SK-N-MC (cell line): ENCODE data around the gene PDZRN3.

Experiments used
- DNase-seq: peaks from one replicate; pipeline ENCODE4 v3.0.0-alpha.2; 2011; ENCODE audit warnings: low read depth, low spot score
- H3K27ac ChIP-seq: fragments of 200-600 bp; sonication (generic); 2 replicates; pipeline ENCODE4 v1.5.1; 2016; ENCODE audit warnings: mixed run types
- H3K36me3 ChIP-seq: fragments of 200-600 bp; sonication (generic); 2 replicates; pipeline ENCODE4 v1.6.1; 2017; ENCODE audit warnings: antibody characterized with exemption, low read length, mixed read lengths; ENCODE audit not compliant: insufficient read depth
- H3K4me3 ChIP-seq: fragments of 200-600 bp; sonication (generic); 2 replicates; pipeline ENCODE4 v1.5.1; 2016
- H3K9ac ChIP-seq: fragments of 200-600 bp; sonication (generic); 2 replicates; pipeline ENCODE4 v1.8.0; 2017; ENCODE audit warnings: mixed run types, mixed read lengths; ENCODE audit not compliant: insufficient read length
- H3K9me3 ChIP-seq: fragments of 200-600 bp; sonication (generic); 2 replicates; pipeline ENCODE4 v1.6.1; 2017; ENCODE audit warnings: low read depth, mild to moderate bottlenecking, antibody characterized with exemption, low read length, moderate library complexity, mixed read lengths
- EZH2 ChIP-seq: fragments of 200-600 bp; sonication (generic); IDR thresholded peaks from one replicate; pipeline ENCODE4 v1.6.1; 2017; ENCODE audit warnings: antibody characterized with exemption
- FOXP2 ChIP-seq: optimal IDR thresholded peaks from 2 replicates; pipeline ENCODE3; 2011; ENCODE audit warnings: mild to moderate bottlenecking, moderate library complexity; ENCODE audit not compliant: insufficient read depth; ENCODE audit errors: extremely low read length, control extremely low read depth
- POLR2AphosphoS5 ChIP-seq: IDR thresholded peaks from 2 replicates; pipeline ENCODE4 v1.6.1; 2012; ENCODE audit warnings: mild to moderate bottlenecking, low read depth, low read length, borderline replicate concordance

The PDZRN3 gene

DNA sequence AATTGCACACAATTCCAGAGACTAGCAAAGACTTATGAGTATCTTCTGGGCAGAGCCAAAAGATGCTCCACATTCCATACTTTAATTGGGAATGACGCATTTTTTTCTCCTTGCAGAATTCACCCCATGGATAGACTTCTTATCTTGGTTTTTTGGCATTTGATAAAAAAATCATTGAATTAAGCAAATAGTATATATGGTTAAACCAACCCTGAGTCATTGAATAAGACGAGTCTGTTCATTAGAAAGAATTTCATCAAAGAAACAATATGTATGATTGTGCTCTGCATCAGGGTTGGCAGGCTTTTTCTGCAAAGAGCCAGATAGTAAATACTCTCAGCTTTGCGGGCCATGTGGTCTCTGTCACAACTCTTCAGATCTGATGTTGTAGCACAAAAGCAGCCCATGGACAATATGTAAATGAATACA lies 9.2 kb upstream of the PDZRN3 start:
- Histone ChIP-seq H3K9me3 (no peaks in the 10 kb centered on the region), H3K27ac (no peak overlapping the region), H3K4me3 (no peak overlapping the region), H3K9ac (no peak overlapping the region), H3K36me3 (no peaks in the 10 kb centered on the region)
- no peak for TF ChIP-seq FOXP2
- no peak for TF ChIP-seq POLR2AphosphoS5
- no peak for DNase-seq

DNA sequence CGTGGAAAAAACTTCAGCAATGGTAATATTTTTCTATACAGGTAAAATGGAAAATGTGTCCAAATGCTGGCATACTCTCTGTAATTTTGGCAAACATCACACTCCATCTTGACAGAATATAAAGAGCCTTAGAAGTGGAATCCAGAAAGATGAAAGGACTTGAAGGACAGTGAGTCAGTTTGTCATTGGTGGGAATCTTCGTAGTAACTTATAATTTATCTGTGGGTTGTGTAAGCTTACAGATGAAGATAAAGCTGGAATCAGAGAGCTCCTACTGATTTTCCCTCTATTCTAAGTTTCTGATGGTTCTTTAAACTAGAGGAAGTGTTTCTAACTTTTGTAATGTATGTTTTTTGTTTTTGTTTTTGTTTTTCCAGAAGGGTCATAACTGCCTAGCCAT lies 8.7 kb upstream of the PDZRN3 start:
- DNase-seq: no peak
- no peaks in the 10 kb centered on the region for H3K9me3 ChIP-seq
- H3K36me3 ChIP-seq: no peaks in the 10 kb centered on the region
- no peak for TF ChIP-seq EZH2
- TF ChIP-seq FOXP2: no peak
- no peak for TF ChIP-seq POLR2AphosphoS5
- H3K27ac ChIP-seq: no peak overlapping the region
- H3K4me3 ChIP-seq: no peak overlapping the region
- no peak overlapping the region for H3K9ac ChIP-seq

DNA sequence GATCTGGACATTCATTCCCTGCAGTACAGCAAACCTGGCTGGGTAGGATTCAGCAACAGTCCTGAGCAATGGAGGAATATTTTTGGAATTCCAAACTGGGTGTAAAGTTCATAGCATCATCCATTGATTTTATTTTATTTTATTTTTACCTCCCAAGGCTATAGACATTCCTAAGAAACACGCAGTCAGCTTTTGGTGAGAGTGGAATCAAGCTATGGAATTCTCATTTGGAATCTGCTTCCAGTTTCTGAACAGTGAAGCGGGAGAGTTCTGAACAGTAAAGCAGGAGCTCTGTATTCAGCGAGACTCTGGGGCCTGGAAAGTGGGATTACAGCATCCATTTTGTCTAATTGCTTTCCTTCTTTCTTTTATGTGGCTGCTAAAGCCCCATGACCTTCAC lies 1.4 kb upstream of the PDZRN3 start:
- TF ChIP-seq POLR2AphosphoS5 (no peak), FOXP2 (no peak), EZH2 (no peak)
- Histone ChIP-seq H3K9ac (no peak overlapping the region), H3K27ac (no peak overlapping the region), H3K36me3 (no peaks in the 10 kb centered on the region), H3K4me3 (no peak overlapping the region), H3K9me3 (no peaks in the 10 kb centered on the region)
- no peak for DNase-seq

DNA sequence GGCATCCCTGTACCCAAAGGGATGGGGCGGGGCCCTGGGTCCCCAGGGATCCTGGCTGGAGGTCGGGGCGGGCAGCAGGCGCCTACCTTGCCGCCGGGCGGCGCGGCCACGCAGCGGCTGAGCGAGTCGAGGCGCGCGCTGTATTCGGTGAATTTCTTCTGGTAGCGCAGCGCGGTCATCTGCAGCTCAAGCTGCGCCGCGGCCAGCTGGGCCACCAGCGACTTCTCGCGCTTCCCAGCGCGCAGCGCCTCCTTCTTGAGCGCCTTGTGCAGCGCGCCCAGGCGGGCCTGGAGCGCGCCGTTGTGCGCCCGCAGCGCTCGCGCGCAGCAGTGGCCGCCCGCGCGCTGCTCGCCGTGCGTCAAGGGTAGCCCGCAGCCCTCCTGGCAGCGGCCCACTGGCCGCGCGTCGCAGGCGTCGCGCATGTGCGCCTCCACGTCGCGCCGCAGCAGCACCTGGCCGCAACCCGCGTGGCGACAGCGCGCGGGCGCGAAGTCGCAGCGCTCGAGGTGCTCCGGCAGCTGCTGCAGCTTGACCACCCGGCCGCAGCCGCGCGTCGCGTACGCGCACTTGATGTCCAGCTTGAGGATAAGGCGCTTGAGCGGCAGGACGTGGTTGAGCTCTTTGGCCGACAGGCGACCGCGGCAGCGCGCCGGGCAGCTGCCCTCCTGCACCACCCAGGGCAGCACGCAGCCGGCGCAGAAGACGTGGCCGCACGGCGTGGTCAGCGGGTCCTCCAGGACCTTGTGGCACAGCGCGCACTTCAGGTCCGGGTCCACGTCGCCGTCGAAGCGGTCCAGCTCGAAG lies 522 bp downstream of the PDZRN3 start:
- Histone ChIP-seq H3K36me3 (no peaks in the 10 kb centered on the region), H3K9me3 (no peaks in the 10 kb centered on the region), H3K4me3 (peak overlapping the region; percentile 77), H3K9ac (peak overlapping the region; percentile 57), H3K27ac (no peak overlapping the region)
- TF ChIP-seq POLR2AphosphoS5 (no peak), FOXP2 (no peak)
- no peak for DNase-seq

GRCh38 chr3:73623346-73623745 lies 1.4 kb downstream of the PDZRN3 start:
- H3K4me3 ChIP-seq: peak overlapping the region; percentile 58
- H3K27ac ChIP-seq: no peak overlapping the region
- TF ChIP-seq POLR2AphosphoS5 (no peak), FOXP2 (no peak), EZH2 (no peak)
- no peak for DNase-seq
- H3K9me3 ChIP-seq: no peaks in the 10 kb centered on the region
- no peak overlapping the region for H3K9ac ChIP-seq
- H3K36me3 ChIP-seq: no peaks in the 10 kb centered on the region

GRCh38 chr3:73622091-73622805 lies 2.5 kb downstream of the PDZRN3 start:
- H3K9ac ChIP-seq: no peak overlapping the region
- peak overlapping the region; percentile 58 for H3K4me3 ChIP-seq
- H3K9me3 ChIP-seq: no peaks in the 10 kb centered on the region
- DNase-seq: no peak
- H3K36me3 ChIP-seq: no peaks in the 10 kb centered on the region
- no peak overlapping the region for H3K27ac ChIP-seq
- no peak for TF ChIP-seq EZH2
- TF ChIP-seq POLR2AphosphoS5: no peak
- TF ChIP-seq FOXP2: no peak

- peak overlapping the region; percentile 58; the same call in 1 of the 2 replicates for H3K4me3 ChIP-seq
- TF ChIP-seq FOXP2 (no peak), POLR2AphosphoS5 (no peak), EZH2 (no peak)
- no peak for DNase-seq
- no peaks in the 10 kb centered on the region for H3K36me3 ChIP-seq
- peak overlapping the region; percentile 36; the same call in 1 of the 2 replicates for H3K27ac ChIP-seq
- H3K9me3 ChIP-seq: no peaks in the 10 kb centered on the region
- H3K9ac ChIP-seq: no peak overlapping the region
These were observed 3.4 kb downstream of the PDZRN3 start for GRCh38 chr3:73621388-73621787.

GRCh38 chr3:73618461-73618860 lies 6.3 kb downstream of the PDZRN3 start:
- DNase-seq: no peak
- Histone ChIP-seq H3K9me3 (no peaks in the 10 kb centered on the region), H3K9ac (no peak overlapping the region), H3K4me3 (no peak overlapping the region), H3K36me3 (no peaks in the 10 kb centered on the region), H3K27ac (no peak overlapping the region)
- no peak for TF ChIP-seq POLR2AphosphoS5
- TF ChIP-seq FOXP2: no peak
- no peak for TF ChIP-seq EZH2
